ENCODE results near the gene LHX3.

Gene LHX3

DNA sequence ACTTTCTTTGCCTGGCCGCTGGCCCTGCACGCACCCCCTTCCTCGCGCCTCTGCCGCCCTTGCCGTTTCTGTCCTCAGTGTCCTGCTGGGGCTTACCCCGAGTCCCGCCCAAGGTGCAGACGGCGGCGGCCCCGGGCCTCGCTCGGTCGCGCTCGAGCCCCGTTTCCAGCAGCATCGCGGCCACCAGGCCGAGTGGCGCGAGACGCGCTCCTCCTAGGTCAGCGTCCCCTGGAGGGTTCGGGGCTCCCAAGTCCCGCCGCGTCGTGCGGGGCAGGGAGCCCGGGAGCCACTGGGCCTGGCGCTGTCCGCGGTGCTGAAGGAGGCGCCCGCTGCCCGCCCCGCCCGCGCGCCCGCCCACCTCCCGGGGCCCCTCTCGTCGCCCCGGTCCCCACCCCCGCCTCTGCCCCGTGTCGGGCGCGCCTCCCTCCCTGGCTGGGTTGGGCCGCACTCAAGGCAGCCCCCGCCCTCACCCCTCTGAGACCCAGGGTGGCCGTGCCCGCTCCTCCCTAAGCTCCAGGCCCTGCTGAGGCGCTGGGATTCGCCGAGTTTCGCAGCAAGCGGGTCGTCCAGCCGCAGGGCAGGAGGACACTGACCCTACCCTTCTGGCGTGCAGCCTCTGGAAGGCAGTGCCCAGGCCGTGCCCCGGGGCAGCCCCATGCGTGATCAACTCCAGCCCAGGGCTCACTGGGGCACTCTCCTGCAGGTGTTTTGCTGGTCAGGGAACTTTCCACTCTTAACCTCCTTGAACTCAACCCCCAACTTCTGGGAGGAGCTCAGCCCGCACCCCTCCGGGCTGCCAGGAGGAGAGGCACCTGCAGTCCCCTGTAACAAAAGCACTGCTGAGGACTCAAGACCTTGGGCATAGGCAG is at the start of gene LHX3:
Gene LHX3, minus strand, starts transcription at position 291 of the 869 bp plus-strand sequence. Its CDS starts 116 bp downstream, at position 175.
- DNase-seq (ENCODE audit: insufficient read length, low spot score) = no peak
- FAIRE-seq = no peak
- TF ChIP-seq POLR2A (IDR thresholded peaks at IDR 0.05; ENCODE audit: low read depth, low read length) = no peak

DNA sequence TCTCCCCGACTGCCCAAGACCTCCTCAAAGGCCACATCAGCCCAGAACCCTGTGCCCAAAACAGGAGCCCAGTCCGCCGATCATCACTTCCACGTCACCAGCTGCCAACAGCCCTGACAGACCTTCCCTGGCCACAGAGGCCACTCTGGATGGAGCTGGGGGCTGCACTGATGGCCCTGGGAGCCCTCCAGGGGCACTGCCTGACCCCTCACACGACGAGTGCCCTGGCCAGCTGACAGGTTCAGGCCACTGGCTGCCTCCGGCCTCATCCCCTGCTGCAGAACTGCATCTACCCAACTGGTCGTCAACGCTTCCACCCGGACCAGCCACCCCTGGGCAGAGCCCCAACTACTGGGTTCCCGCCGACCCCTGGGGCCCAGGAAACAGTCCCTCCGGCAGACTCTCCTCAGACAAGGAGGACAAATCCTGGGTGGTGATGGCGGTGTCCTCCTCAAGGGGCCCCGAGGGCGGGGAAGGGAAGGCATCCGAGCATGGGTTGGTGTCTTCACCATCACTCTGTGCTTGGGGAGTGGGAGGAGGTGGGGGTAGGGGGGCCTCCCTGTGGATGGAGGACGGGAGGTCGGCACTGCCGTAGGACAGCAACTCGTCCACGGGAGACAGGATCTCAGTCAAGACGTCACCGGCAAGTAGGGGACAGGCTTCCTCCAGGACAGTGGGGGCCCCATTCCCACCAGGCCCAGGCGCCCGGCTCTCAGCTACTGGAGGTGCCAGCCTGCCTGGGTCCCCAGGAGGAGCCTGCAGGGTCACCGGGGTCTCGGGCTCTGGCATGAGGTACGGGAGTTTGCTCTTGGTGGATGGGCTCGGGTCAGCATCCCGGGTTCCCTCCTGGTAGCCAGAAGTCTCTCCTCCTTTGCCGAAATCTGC is 48.6 kb upstream of the LHX3 start:
- FAIRE-seq = no peak
- TF ChIP-seq POLR2A (IDR thresholded peaks at IDR 0.05; ENCODE audit: low read depth, low read length) = no peak

GRCh38 chr9:136252846-136253245 is 47.9 kb upstream of the LHX3 start:
- TF ChIP-seq POLR2A (IDR thresholded peaks at IDR 0.05; ENCODE audit: low read depth, low read length) = no peak
- FAIRE-seq (no peak), DNase-seq (ENCODE audit: insufficient read length, low spot score) (no peak)

More for the DNA sequence above, 48.6 kb upstream of the LHX3 start:
- no peak for DNase-seq (ENCODE audit: insufficient read length, low spot score)

DNA sequence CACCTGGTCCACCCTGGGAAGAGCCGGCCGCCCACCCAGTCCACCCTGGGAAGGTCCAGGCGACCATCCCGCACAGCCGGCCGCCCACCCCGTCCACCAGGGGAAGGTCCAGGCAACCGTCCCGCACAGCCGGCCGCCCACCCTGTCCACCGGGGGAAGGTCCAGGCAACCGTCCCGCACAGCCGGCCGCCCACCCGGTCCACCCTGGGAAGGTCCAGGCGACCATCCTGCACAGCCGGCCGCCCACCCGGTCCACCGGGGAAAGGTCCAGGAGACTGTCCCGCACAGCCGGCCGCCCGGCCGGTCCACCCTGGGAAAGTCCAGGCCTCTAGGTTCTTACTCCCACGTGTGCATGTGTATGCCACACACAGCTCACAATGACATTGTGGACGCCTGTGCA is 47.4 kb upstream of the LHX3 start:
- no peak for FAIRE-seq
- TF ChIP-seq POLR2A (IDR thresholded peaks at IDR 0.05; ENCODE audit: low read depth, low read length) = no peak

DNA sequence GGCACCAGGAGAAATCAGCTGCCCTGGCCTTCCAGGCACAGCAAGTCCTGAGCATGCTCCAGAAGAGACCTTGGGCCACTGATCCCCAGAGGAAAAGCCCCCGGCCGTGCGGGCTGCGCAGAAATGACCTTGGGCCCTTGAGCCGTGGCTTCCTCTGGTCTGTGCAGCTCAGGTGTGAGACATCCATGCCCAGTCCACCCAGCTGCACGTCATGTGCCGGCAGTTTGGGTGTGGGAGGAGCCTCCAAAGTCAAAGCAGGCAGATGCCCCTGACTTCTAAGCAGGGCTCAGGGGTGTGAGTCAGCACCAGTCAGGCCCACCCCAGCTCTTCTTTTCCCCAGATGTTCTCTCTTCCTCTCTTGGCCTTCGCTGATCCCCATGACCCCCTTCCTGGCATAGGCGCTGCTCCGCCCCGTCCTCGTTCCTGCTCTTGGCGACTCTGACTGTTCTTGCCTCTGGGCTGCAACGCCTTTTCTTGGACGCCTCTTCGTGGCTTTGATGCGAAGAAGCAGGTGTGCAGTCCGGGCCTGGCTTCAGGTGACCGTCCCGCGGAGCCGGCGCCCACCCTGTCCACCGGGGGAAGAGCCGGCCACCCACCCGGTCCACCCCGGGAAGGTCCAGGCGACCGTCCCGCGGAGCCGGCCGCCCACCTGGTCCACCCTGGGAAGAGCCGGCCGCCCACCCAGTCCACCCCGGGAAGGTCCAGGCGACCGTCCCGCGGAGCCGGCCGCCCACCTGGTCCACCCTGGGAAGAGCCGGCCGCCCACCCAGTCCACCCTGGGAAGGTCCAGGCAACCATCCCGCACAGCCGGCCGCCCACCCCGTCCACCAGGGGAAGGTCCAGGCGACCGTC is 46.6 kb upstream of the LHX3 start:
- no peak for FAIRE-seq
- no peak for DNase-seq (ENCODE audit: insufficient read length, low spot score)
- no peak for TF ChIP-seq POLR2A (IDR thresholded peaks at IDR 0.05; ENCODE audit: low read depth, low read length)

More for the DNA sequence above, 47.4 kb upstream of the LHX3 start:
- DNase-seq (ENCODE audit: insufficient read length, low spot score) = no peak

DNA sequence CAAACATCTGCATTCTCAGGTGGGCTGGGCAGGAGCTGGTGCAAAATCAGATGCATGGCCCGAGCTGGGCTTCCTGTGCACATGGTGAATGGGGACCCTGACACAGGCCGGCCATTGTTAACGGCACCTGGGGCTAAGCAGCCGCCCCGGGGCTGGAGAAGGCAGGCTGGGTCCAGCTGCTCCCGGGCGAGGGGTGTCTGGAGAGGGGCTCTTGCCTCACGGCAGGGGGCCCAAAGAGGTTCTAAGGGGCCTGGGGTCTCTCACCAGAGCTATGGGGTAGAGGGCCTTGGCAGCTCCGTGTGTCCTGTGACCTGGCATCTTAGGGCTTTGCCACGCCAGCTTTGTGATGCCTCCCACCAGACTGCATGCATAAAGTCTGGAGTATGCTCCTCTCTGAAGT is 45.7 kb upstream of the LHX3 start:
- no peak for FAIRE-seq
- TF ChIP-seq POLR2A (IDR thresholded peaks at IDR 0.05; ENCODE audit: low read depth, low read length) = no peak
- no peak for DNase-seq (ENCODE audit: insufficient read length, low spot score)

- TF ChIP-seq POLR2A (IDR thresholded peaks at IDR 0.05; ENCODE audit: low read depth, low read length) = no peak
- FAIRE-seq (no peak), DNase-seq (ENCODE audit: insufficient read length, low spot score) (no peak)
Observed at GRCh38 chr9:136249877-136250559, 45.1 kb upstream of the LHX3 start.

DNA sequence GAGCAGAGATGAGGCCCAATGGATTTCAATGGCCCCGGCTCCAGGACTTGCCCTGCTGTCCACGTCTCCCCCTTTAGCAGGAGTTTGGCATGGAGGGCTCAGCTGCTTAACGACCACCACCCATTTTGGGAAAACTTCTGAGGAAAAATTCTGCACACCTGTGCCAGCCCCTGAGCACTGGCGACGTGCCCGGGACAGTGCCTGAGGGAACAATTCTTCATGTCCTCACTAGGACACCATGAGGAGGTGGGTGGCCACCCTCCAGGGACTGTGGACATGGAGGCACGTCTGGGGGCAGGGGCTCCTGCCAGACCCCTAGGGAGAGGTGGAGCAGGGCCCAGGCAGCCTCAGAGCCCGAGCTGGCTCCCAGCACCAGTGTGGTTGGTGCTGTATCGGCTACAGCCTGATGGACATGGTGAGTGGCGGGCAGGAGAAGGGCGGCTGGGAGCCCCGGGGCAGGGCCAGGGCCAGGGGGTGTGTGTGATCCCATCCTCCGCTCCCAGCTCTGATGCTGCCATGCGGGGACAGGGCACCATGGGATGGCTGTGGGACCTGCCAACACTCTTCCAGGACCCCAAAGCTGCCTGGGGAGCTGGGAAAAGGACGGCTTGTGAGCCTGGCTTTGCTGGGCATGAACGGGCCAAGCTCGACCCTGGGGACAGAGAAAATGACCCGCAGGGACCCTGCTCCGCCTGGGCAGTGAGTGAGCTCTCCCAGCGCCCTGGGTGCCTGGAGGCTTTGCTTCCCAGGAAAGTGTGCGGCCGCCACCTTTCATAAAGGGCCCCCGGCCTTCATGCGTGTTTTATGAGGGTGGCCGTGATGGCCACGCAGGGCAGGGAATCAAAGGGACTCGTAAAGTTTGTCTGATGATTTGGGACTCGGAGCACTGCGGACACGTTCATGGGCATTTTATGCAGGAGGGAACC is 44.3 kb upstream of the LHX3 start:
- no peak for TF ChIP-seq POLR2A (IDR thresholded peaks at IDR 0.05; ENCODE audit: low read depth, low read length)
- FAIRE-seq (no peak), DNase-seq (ENCODE audit: insufficient read length, low spot score) (no peak)

DNA sequence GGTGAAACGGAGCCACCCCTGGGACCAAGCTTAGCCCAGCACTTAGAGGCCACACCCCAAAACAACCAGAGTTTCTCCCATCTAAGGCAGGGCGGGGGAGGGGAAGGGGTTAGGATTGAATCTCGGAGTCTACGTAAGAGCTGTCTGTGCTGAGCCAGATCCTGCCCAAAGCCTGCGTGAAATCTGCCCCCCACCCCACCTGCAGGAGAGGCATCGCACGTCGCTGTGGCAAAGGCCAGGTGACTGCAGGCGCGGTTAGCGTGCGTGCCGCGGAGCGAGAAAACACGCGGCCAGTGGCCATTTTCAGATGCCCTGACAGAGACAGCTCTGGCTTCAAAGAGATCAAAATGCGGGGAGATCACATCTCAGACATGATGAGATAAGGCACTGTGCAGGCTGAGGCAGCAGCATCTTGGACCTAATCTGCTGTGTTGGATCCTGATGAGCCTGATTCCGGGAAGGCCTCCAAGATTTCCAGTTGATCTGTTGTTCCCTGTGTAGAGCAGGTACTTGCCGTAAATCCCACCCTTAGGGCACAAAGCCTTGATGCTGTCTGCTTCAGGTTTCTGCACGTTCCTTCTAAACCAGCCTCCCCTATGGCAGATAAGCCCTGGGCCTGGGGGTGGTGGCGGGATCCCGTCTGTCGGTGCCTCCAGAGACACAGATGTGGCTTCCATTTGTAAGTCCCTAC is 43.2 kb upstream of the LHX3 start:
- no peak for TF ChIP-seq POLR2A (IDR thresholded peaks at IDR 0.05; ENCODE audit: low read depth, low read length)
- DNase-seq (ENCODE audit: insufficient read length, low spot score) = no peak
- no peak for FAIRE-seq

- no peak for TF ChIP-seq POLR2A (IDR thresholded peaks at IDR 0.05; ENCODE audit: low read depth, low read length)
- no peak for FAIRE-seq
- no peak for DNase-seq (ENCODE audit: insufficient read length, low spot score)
Observed at GRCh38 chr9:136247551-136247916, 42.6 kb upstream of the LHX3 start.

GRCh38 chr9:136246849-136247550 is 42.1 kb upstream of the LHX3 start:
- FAIRE-seq = no peak
- no peak for TF ChIP-seq POLR2A (IDR thresholded peaks at IDR 0.05; ENCODE audit: low read depth, low read length)

More at GRCh38 chr9:136246849-136247550, 42.1 kb upstream of the LHX3 start:
- no peak for DNase-seq (ENCODE audit: insufficient read length, low spot score)

Measured in H54 (cell line).